ENCODE results near the gene KDM6A. TPM values are rescaled to one million over a fixed set of nuclear protein-coding genes. Genes with fewer than 3 reads are reported as not detected.

The KDM6A gene
- total and polyA plus RNA-seq, 9 of the 15 experiments (the other 6 are each of a cell fraction or from before 2014, with no cell fraction given), result 8.4 to 34.3 (median 22.9) TPM

DNA sequence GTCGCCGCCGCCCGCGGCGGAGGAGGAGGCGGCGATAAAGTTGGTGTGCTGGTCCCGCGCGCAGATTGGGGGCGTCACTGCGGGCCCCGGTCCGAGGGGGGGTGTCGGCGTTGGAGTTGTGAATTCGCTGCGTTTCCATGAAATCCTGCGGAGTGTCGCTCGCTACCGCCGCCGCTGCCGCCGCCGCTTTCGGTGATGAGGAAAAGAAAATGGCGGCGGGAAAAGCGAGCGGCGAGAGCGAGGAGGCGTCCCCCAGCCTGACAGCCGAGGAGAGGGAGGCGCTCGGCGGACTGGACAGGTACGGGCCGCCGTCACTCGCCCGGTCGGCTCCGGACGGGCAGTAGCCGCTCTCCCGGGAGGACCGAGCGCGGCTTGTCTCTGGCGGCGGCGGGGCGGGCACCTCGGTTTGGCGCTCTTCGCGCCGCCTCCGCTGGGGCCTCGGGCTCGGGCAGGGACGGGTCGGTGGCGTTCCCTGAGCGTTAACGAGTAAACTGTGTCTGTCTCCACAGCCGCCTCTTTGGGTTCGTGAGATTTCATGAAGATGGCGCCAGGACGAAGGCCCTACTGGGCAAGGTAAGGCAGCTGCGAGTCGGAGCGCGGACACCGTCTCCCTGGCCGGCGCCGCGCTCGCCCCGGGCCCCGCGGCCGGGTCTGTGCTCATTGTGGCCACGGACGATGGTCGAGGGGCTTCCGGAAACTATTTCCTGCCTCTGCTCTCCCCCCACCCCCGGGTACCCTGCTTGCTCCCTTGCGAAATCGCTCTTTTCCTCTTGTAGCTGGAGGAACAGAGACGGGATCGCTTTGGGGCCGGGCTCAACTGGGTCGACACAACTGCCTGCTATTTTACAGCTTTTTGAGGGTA, 658 bp downstream of the KDM6A start (continued):
- TF ChIP-seq PCBP1 (IDR thresholded peaks at IDR 0.05; ENCODE audit: low read depth, low read length, poor library complexity, severe bottlenecking), result peak; percentile 48
- TF ChIP-seq, protein P1, sequence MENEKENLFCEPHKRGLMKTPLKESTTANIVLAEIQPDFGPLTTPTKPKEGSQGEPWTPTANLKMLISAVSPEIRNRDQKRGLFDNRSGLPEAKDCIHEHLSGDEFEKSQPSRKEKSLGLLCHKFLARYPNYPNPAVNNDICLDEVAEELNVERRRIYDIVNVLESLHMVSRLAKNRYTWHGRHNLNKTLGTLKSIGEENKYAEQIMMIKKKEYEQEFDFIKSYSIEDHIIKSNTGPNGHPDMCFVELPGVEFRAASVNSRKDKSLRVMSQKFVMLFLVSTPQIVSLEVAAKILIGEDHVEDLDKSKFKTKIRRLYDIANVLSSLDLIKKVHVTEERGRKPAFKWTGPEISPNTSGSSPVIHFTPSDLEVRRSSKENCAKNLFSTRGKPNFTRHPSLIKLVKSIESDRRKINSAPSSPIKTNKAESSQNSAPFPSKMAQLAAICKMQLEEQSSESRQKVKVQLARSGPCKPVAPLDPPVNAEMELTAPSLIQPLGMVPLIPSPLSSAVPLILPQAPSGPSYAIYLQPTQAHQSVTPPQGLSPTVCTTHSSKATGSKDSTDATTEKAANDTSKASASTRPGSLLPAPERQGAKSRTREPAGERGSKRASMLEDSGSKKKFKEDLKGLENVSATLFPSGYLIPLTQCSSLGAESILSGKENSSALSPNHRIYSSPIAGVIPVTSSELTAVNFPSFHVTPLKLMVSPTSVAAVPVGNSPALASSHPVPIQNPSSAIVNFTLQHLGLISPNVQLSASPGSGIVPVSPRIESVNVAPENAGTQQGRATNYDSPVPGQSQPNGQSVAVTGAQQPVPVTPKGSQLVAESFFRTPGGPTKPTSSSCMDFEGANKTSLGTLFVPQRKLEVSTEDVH (IDR thresholded peaks at IDR 0.05; ENCODE audit: low read depth, partially characterized antibody), result no peak
- TF ChIP-seq ZNF146 (CRISPR knock-in tag; IDR thresholded peaks at IDR 0.05; ENCODE audit: unreplicated experiment), result no peak
- TF ChIP-seq SMARCE1 (IDR thresholded peaks at IDR 0.05), result no peak
- TF ChIP-seq MAZ (CRISPR knock-in tag; conservative IDR thresholded peaks at IDR 0.05 in 1 of 2, IDR thresholded peaks at IDR 0.05 in 1 of 2), result 0 out of 4 replicates have a peak, but pooled peaks of 1 of the 2 experiments have one; percentile 14
- no peak for TF ChIP-seq MCM7 (IDR thresholded peaks at IDR 0.05)
- TF ChIP-seq NONO (IDR thresholded peaks at IDR 0.05; ENCODE audit: low read depth in 2 of 2, low read length in 1 of 2), result no peak; a peak in 1 of 4 replicates
- TF ChIP-seq CEBPG (CRISPR knock-in tag; IDR thresholded peaks at IDR 0.05), result 0 out of 2 replicates have a peak, but pooled peaks have one; percentile 30
- no peak for TF ChIP-seq CEBPG (tag; conservative IDR thresholded peaks at IDR 0.05 in 1 of 2, IDR thresholded peaks at IDR 0.05 in 1 of 2)
- peak; percentile 54; the same call in 1 of the 2 replicates for TF ChIP-seq GABPB1 (CRISPR knock-in tag; IDR thresholded peaks at IDR 0.05)
- TF ChIP-seq NEUROD1 (IDR thresholded peaks at IDR 0.05; ENCODE audit: borderline replicate concordance, low read depth, low read length, partially characterized antibody), result no peak
- TF ChIP-seq, protein P2, sequence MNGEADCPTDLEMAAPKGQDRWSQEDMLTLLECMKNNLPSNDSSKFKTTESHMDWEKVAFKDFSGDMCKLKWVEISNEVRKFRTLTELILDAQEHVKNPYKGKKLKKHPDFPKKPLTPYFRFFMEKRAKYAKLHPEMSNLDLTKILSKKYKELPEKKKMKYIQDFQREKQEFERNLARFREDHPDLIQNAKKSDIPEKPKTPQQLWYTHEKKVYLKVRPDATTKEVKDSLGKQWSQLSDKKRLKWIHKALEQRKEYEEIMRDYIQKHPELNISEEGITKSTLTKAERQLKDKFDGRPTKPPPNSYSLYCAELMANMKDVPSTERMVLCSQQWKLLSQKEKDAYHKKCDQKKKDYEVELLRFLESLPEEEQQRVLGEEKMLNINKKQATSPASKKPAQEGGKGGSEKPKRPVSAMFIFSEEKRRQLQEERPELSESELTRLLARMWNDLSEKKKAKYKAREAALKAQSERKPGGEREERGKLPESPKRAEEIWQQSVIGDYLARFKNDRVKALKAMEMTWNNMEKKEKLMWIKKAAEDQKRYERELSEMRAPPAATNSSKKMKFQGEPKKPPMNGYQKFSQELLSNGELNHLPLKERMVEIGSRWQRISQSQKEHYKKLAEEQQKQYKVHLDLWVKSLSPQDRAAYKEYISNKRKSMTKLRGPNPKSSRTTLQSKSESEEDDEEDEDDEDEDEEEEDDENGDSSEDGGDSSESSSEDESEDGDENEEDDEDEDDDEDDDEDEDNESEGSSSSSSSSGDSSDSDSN (IDR thresholded peaks at IDR 0.05; ENCODE audit: borderline replicate concordance in 1 of 2, low read depth in 2 of 2, low read length in 2 of 2), result 0 out of 4 replicates have a peak, but pooled peaks of 1 of the 2 experiments have one; percentile 38
- no peak for TF ChIP-seq IFI16 (CRISPR knock-in tag; IDR thresholded peaks at IDR 0.05)
- TF ChIP-seq SMAD1 (IDR thresholded peaks at IDR 0.05; ENCODE audit: low read depth, low read length, partially characterized antibody), result no peak
- TF ChIP-seq ZBTB17 (CRISPR knock-in tag; IDR thresholded peaks at IDR 0.05), result no peak
- TF ChIP-seq, protein P3, sequence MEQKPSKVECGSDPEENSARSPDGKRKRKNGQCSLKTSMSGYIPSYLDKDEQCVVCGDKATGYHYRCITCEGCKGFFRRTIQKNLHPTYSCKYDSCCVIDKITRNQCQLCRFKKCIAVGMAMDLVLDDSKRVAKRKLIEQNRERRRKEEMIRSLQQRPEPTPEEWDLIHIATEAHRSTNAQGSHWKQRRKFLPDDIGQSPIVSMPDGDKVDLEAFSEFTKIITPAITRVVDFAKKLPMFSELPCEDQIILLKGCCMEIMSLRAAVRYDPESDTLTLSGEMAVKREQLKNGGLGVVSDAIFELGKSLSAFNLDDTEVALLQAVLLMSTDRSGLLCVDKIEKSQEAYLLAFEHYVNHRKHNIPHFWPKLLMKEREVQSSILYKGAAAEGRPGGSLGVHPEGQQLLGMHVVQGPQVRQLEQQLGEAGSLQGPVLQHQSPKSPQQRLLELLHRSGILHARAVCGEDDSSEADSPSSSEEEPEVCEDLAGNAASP (IDR thresholded peaks at IDR 0.05), result no peak
- TF ChIP-seq KLF10 (CRISPR knock-in tag; IDR thresholded peaks at IDR 0.05), result no peak
- TF ChIP-seq, protein P4, sequence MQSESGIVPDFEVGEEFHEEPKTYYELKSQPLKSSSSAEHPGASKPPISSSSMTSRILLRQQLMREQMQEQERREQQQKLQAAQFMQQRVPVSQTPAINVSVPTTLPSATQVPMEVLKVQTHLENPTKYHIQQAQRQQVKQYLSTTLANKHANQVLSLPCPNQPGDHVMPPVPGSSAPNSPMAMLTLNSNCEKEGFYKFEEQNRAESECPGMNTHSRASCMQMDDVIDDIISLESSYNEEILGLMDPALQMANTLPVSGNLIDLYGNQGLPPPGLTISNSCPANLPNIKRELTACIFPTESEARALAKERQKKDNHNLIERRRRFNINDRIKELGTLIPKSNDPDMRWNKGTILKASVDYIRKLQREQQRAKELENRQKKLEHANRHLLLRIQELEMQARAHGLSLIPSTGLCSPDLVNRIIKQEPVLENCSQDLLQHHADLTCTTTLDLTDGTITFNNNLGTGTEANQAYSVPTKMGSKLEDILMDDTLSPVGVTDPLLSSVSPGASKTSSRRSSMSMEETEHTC (IDR thresholded peaks at IDR 0.05), result no peak
